ENCODE results near the gene CDC25C. TPM values are rescaled to one million over a fixed set of nuclear protein-coding genes. Genes with fewer than 3 reads are reported as not detected.
"Not testable (repeated sequence)": the region's sequence is repeated elsewhere in the genome, so short reads cannot be mapped to it uniquely, and the experiment has no call there.

Gene CDC25C
- total RNA-seq, 1 donor from 2014 or later, result not detected

GRCh38 chr5:138330813-138331448 is 673 bp downstream of the CDC25C start:
- Mint-ChIP-seq H3K27ac (no peak overlapping the region), H3K27me3 (no peaks in the 10 kb centered on the region), H3K36me3 (ENCODE audit: low read depth) (peaks cover 4% of the 10 kb centered on the region), H3K4me3 (peak overlapping the region; percentile 92), H3K4me1 (peaks cover 15% of the 10 kb centered on the region), H3K9me3 (no peaks in the 10 kb centered on the region)
- TF ChIP-seq, protein P1, sequence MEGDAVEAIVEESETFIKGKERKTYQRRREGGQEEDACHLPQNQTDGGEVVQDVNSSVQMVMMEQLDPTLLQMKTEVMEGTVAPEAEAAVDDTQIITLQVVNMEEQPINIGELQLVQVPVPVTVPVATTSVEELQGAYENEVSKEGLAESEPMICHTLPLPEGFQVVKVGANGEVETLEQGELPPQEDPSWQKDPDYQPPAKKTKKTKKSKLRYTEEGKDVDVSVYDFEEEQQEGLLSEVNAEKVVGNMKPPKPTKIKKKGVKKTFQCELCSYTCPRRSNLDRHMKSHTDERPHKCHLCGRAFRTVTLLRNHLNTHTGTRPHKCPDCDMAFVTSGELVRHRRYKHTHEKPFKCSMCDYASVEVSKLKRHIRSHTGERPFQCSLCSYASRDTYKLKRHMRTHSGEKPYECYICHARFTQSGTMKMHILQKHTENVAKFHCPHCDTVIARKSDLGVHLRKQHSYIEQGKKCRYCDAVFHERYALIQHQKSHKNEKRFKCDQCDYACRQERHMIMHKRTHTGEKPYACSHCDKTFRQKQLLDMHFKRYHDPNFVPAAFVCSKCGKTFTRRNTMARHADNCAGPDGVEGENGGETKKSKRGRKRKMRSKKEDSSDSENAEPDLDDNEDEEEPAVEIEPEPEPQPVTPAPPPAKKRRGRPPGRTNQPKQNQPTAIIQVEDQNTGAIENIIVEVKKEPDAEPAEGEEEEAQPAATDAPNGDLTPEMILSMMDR (IDR thresholded peaks at IDR 0.05), result no peak
- ChIA-PET CTCF (interaction anchor here (1.6 kb wide), 1 partner anchor 21 kb away, joined by 10 read pairs; the partner anchor contains the start of gene KDM3B), POLR2A (interaction anchor here (1.2 to 13.1 kb wide), 3 partner anchors 20 to 212 kb away, joined by 6 to 322 read pairs (median 15); partner anchors contain the start of genes CDC23, ETF1 and KDM3B)
- intact Hi-C loops (cut with micrococcal nuclease), result loop anchor here (1.0 to 10.0 kb wide), 3 partner anchors 21 to 446 kb away; partner anchors contain the start of genes BRD8, KDM3B and PKD2L2
- DNase-seq, result no peak
- ATAC-seq (ENCODE audit: low read depth), result no peak

- POLR2A ChIA-PET; H3K27ac Mint-ChIP-seq; H3K4me3 Mint-ChIP-seq; H3K4me1 Mint-ChIP-seq; H3K36me3 Mint-ChIP-seq (ENCODE audit: low read depth); DNase-seq; H3K9me3 Mint-ChIP-seq; H3K27me3 Mint-ChIP-seq; CTCF ChIA-PET; ATAC-seq (ENCODE audit: low read depth): not testable (repeated sequence)
- intact Hi-C loops (cut with micrococcal nuclease), result loop anchor here (10.0 kb wide), 1 partner anchor 73 kb away; no protein-coding TSS in a partner anchor
These were observed 13.4 kb downstream of the CDC25C start for GRCh38 chr5:138318211-138318610.

- POLR2A ChIA-PET, result interaction anchor here (0.6 kb wide), 1 partner anchor 83 kb away, joined by 4 read pairs; no protein-coding TSS in a partner anchor
- H3K27ac Mint-ChIP-seq, result no peak overlapping the region
These were observed 15.2 kb downstream of the CDC25C start for GRCh38 chr5:138316355-138316754.

DNA sequence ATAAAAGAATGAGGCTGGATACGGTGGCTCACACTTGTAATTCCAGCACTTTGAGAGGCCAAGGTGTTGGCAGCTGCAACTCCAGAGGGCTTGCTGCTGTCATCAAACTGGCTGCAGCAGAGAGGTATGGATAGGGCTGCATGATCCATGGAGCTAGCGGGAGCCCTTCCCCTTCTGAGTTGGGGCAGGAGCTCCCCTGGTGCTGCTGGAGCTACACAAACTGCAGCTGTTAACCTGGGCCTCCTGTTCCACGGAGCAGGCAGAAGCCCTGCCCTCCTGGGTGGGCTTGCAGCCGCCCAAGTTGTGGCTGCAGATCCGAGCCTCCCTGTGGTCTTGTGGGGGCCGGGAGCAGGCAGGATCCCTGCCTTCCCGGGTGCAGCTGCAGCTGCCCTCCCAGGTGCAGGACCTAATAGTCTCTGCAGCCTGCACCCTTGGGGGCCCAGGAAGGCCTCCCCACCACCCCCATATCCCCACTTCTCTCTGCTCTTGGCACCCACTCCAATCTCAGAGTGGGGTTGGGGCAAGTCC is 15.8 kb downstream of the CDC25C start:
- no peak overlapping the region for H3K27ac Mint-ChIP-seq
- no peak overlapping the region for H3K4me3 Mint-ChIP-seq
- CTCF ChIA-PET, result no interaction called here
- POLR2A ChIA-PET, result no interaction called here
- H3K27me3 Mint-ChIP-seq, result no peaks in the 10 kb centered on the region
- peaks cover 3% of the 10 kb centered on the region for H3K9me3 Mint-ChIP-seq
- no peaks in the 10 kb centered on the region for H3K36me3 Mint-ChIP-seq (ENCODE audit: low read depth)
- DNase-seq (no peak), ATAC-seq (ENCODE audit: low read depth) (no peak)
- TF ChIP-seq, protein P1 (IDR thresholded peaks at IDR 0.05), result no peak
- no peaks in the 10 kb centered on the region for H3K4me1 Mint-ChIP-seq
- intact Hi-C loops (cut with micrococcal nuclease), result loop anchor here (10.0 kb wide), 1 partner anchor 71 kb away; no protein-coding TSS in a partner anchor

More at GRCh38 chr5:138316355-138316754, 15.2 kb downstream of the CDC25C start:
- DNase-seq (no peak), ATAC-seq (ENCODE audit: low read depth) (no peak)
- TF ChIP-seq, protein P1 (IDR thresholded peaks at IDR 0.05), result no peak
- Mint-ChIP-seq H3K4me1 (no peaks in the 10 kb centered on the region), H3K4me3 (no peak overlapping the region), H3K36me3 (ENCODE audit: low read depth) (no peaks in the 10 kb centered on the region), H3K27me3 (no peaks in the 10 kb centered on the region), H3K9me3 (peaks cover 3% of the 10 kb centered on the region)
- CTCF ChIA-PET, result interaction anchor here (0.8 kb wide), 1 partner anchor 36 kb away, joined by 3 read pairs; the partner anchor contains the start of gene KDM3B
- intact Hi-C loops (cut with micrococcal nuclease), result loop anchor here (10.0 kb wide), 1 partner anchor 72 kb away; no protein-coding TSS in a partner anchor

- ChIA-PET POLR2A (no interaction called here), CTCF (no interaction called here)
- TF ChIP-seq, protein P1 (IDR thresholded peaks at IDR 0.05), result no peak
- DNase-seq (no peak), ATAC-seq (ENCODE audit: low read depth) (no peak)
- no peaks in the 10 kb centered on the region for H3K9me3 Mint-ChIP-seq
- no peak overlapping the region for H3K4me3 Mint-ChIP-seq
- intact Hi-C loops (cut with micrococcal nuclease), result no loop called here
- no peaks in the 10 kb centered on the region for H3K36me3 Mint-ChIP-seq (ENCODE audit: low read depth)
- H3K4me1 Mint-ChIP-seq, result no peaks in the 10 kb centered on the region
- H3K27me3 Mint-ChIP-seq, result no peaks in the 10 kb centered on the region
- no peak overlapping the region for H3K27ac Mint-ChIP-seq
These were observed 25.8 kb downstream of the CDC25C start for GRCh38 chr5:138305797-138306196.
